ENCODE data around the gene SOBP.

- TF ChIP-seq CTCF (IDR thresholded peaks at IDR 0.05) (no peak), POLR2A (IDR thresholded peaks at IDR 0.05) (no peak), EP300 (IDR thresholded peaks at IDR 0.05) (no peak)
These were observed 49.0 kb upstream of the SOBP start for GRCh38 chr6:107440936-107441335.
